DND-41 (cell line): ENCODE results near the gene PSMG1.

ENCODE experiments used
- EZH2 ChIP-seq: IDR thresholded peaks from 3 replicates; pipeline ENCODE4 v1.6.1; 2012; ENCODE audit warnings: borderline replicate concordance, low read depth, mild to moderate bottlenecking, moderate library complexity, low read length, inconsistent platforms; ENCODE audit not compliant: severe bottlenecking
- TF ChIP-seq, protein P1 (sequence below): IDR thresholded peaks from 2 replicates; pipeline ENCODE4 v1.5.1; 2012; ENCODE audit warnings: borderline replicate concordance, low read length, moderate library complexity, mild to moderate bottlenecking; ENCODE audit not compliant: poor library complexity, severe bottlenecking; ENCODE audit errors: extremely low read depth

DNA sequence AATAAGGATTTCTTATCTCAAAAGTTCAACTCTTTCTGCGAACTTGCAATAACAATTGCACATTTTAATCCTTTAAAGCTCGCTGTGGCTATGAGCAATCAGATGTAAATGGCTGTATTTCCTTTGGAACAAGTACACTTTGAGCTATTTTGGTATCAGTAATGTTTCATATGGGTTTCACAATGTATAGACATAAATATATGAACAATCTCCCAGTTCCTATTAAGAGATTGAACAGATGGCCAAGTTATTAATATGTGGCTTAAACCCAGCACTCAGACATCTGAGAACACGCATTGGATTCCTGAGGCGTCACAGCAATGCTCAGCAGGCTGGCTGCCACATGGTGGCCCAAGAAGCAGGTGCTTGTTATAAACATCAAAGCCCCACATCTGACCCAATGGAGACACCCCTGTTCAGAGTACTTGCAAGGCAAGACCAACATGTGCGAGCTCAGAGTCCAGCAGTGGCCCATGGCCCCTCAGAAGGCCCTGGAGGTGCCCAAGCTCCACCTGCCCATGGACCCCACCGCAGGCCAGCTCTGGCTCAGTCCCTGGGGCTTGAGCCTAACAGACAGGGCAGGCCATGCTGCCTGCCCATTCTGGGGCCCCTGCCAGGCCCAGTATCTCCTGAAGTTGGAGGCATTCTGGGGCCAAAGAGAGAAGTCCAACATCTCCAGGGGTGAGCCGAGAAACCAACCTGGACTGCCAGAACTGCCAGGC, 23.7 kb downstream of the PSMG1 start:
- TF ChIP-seq, protein P1, sequence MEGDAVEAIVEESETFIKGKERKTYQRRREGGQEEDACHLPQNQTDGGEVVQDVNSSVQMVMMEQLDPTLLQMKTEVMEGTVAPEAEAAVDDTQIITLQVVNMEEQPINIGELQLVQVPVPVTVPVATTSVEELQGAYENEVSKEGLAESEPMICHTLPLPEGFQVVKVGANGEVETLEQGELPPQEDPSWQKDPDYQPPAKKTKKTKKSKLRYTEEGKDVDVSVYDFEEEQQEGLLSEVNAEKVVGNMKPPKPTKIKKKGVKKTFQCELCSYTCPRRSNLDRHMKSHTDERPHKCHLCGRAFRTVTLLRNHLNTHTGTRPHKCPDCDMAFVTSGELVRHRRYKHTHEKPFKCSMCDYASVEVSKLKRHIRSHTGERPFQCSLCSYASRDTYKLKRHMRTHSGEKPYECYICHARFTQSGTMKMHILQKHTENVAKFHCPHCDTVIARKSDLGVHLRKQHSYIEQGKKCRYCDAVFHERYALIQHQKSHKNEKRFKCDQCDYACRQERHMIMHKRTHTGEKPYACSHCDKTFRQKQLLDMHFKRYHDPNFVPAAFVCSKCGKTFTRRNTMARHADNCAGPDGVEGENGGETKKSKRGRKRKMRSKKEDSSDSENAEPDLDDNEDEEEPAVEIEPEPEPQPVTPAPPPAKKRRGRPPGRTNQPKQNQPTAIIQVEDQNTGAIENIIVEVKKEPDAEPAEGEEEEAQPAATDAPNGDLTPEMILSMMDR, result no peak
- no peak for TF ChIP-seq EZH2
